Smooth muscle cell (in vitro differentiated cells): ENCODE measurements around the gene COMMD3. TPM values are rescaled to one million over a fixed set of nuclear protein-coding genes. Genes with fewer than 3 reads are reported as not detected.

ENCODE experiments used
- DNase-seq: peaks from one replicate; lab custom pipeline; 2025; ENCODE audit not compliant: unreplicated experiment; lab: John Stamatoyannopoulos, UW
- H2AFZ ChIP-seq: fragments of 200-600 bp; sonication (generic); 2 replicates; pipeline ENCODE4 v1.6.0; 2016; ENCODE audit warnings: antibody characterized with exemption, low read depth, mild to moderate bottlenecking
- H3F3A ChIP-seq: fragments of 200-600 bp; sonication (generic); 2 replicates; pipeline ENCODE4 v1.6.0; 2017; ENCODE audit warnings: antibody characterized with exemption, low read depth
- H3K27ac ChIP-seq: fragments of 200-600 bp; sonication (generic); 2 replicates; pipeline ENCODE4 v1.5.1; 2016; ENCODE audit warnings: low read depth, mild to moderate bottlenecking
- H3K27me3 ChIP-seq: fragments of 200-600 bp; sonication (generic); 2 replicates; pipeline ENCODE4 v1.6.1; 2016; ENCODE audit warnings: low read depth, mild to moderate bottlenecking
- H3K36me3 ChIP-seq: fragments of 200-600 bp; sonication (generic); 2 replicates; pipeline ENCODE4 v1.5.1; 2016; ENCODE audit warnings: low read depth
- H3K4me1 ChIP-seq: fragments of 200-600 bp; sonication (generic); 2 replicates; pipeline ENCODE4 v1.5.1; 2016; ENCODE audit warnings: low read depth
- H3K4me2 ChIP-seq: fragments of 200-600 bp; sonication (generic); 2 replicates; pipeline ENCODE4 v1.6.0; 2016; ENCODE audit warnings: mild to moderate bottlenecking
- H3K4me3 ChIP-seq: fragments of 200-600 bp; sonication (generic); 2 replicates; pipeline ENCODE4 v1.5.1; 2016; ENCODE audit warnings: mild to moderate bottlenecking
- H3K79me2 ChIP-seq: fragments of 200-600 bp; sonication (generic); 2 replicates; pipeline ENCODE4 v1.6.0; 2016; ENCODE audit warnings: low read depth, mild to moderate bottlenecking
- H3K9ac ChIP-seq: fragments of 200-600 bp; sonication (generic); 2 replicates; pipeline ENCODE4 v1.6.0; 2016; ENCODE audit warnings: low read depth
- H3K9me3 ChIP-seq: fragments of 200-600 bp; sonication (generic); replicated peaks from 2 replicates; pipeline ENCODE4 v1.5.1; 2016; ENCODE audit warnings: low read depth
- H4K20me1 ChIP-seq: fragments of 200-600 bp; sonication (generic); 2 replicates; pipeline ENCODE4 v1.6.0; 2016; ENCODE audit warnings: low read depth
- CTCF ChIP-seq: fragments of 200-600 bp; sonication (generic); IDR thresholded peaks from 2 replicates; pipeline ENCODE4 v1.5.1; 2017; ENCODE audit warnings: borderline replicate concordance, mild to moderate bottlenecking, antibody characterized with exemption; ENCODE audit not compliant: insufficient read depth, poor library complexity, severe bottlenecking
- WGBS: methylation state at CpG from one replicate; pipeline ENCODE4 v1.1.7; 2016; ENCODE audit warnings: low lambda C conversion rate; 5-methylcytosine and 5-hydroxymethylcytosine counted together
- polyA plus RNA-seq: library from polyadenylated mRNA; unstranded; fragments of >200 nt; fragmentation: Nextera tagmentation; extraction: Ambion mirVana; gene quantifications from 2 replicates; pipeline ENCODE4 v1.2.1, GENCODE V29; 2016
- total RNA-seq: library from RNA; depleted of rRNA; stranded (reverse); fragments of >200 nt; gene quantifications from 2 replicates; pipeline ENCODE4 v1.2.3, GENCODE V29; 2014

The COMMD3 gene
- total and polyA plus RNA-seq, 2 experiments from 2014 or later = 44.3 to 80.6 TPM

DNA sequence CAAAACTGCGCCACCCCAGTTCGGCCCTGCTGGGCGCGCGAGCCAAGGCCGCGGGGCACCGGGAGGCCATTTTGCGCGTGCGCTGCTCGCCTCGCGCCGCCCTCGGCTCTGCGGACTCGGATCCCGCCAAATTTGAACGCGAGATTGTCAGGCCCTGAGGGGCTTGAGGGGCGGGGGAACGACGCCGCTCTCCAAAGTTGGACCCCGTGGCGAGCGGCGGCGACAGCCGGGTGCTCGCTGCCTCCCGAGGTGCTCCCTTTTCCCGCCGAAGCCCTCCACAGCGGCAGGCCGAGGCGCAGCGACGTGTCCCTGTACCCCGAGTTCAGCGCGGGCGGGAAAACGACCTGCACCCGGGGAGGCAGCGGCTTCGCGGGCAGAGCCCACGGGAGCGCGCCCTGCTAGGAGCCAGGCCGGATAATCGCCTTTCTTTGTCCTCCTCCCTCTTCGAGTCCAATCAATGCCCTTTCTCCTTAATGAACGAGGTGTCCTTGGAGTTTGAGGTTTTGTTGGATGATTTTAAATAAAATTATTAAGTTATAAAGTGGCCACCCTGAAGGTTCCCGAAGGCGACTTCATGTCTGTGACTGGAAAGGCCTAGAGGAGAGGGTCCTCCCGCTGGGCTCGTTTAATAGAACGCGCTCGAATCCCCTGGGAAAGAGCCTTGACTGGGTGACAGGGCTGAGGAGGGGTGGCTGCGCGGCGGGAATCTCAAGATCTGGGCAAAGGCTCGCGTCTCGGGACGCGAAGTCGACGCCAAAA is 18.4 kb downstream of the COMMD3 start:
- H3K9ac ChIP-seq = no peak overlapping the region

DNA sequence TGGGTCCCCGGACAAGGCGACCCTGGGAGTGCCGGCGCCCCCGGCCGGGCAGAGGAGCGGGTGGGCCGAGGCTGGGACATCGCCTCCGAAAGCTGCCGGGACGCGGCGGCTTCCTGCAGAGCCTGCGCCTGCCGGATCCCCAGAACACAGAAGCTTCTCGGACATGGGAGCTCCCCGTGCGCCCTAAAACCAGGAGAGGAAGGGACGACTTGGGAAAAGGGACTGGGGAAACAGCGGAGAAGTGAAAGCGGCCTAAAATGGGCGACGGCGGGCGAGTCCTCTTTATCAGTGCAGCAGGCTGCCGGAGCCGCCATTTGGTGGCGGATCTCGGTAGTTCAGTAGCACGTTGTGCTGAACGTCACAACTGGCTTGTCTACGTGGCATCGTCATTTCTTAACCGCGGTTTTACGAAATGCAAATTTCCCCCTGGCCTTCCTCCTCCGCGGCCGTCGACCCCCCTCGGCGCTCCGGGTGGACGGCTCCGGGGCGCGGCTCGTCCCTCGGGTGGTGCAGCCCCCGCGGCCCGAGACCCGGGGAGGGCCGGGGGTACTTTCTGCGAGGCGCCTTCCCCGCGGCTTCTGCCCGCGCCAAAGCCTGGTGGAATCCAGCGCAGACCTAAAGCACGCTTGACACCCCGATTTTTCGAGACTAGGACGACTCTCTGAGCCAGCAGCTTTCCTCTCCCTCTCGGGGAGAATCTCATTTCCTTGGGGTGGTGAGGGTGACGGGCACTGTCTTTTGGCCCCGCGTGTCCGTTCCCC is 19.2 kb downstream of the COMMD3 start:
- WGBS = 4% methylated on average over 61 of the region's 71 CpGs
- Histone ChIP-seq H3F3A (peaks cover 3% of the 10 kb centered on the region), H4K20me1 (no peaks in the 10 kb centered on the region), H3K4me1 (peaks cover 9% of the 10 kb centered on the region), H2AFZ (peak overlapping the region; percentile 91), H3K36me3 (no peaks in the 10 kb centered on the region), H3K4me2 (peak overlapping the region; percentile 88), H3K79me2 (no peaks in the 10 kb centered on the region), H3K9me3 (no peaks in the 10 kb centered on the region), H3K27ac (no peak overlapping the region), H3K9ac (no peak overlapping the region), H3K4me3 (peak overlapping the region; percentile 53), H3K27me3 (peaks cover 97% of the 10 kb centered on the region)
- no peak for DNase-seq
- TF ChIP-seq CTCF = no peak

More for the DNA sequence above, 18.4 kb downstream of the COMMD3 start:
- 2% methylated on average over 71 of the region's 73 CpGs for WGBS
- no peak for TF ChIP-seq CTCF
- no peak for DNase-seq
- Histone ChIP-seq H3K27me3 (peaks cover 100% of the 10 kb centered on the region), H3F3A (no peaks in the 10 kb centered on the region), H3K27ac (no peak overlapping the region), H3K4me2 (peak overlapping the region; percentile 88), H3K36me3 (peaks cover 5% of the 10 kb centered on the region), H3K9me3 (no peaks in the 10 kb centered on the region), H2AFZ (peak overlapping the region; percentile 91), H3K4me3 (peak overlapping the region; percentile 53), H4K20me1 (peaks cover 5% of the 10 kb centered on the region), H3K4me1 (peaks cover 4% of the 10 kb centered on the region), H3K79me2 (no peaks in the 10 kb centered on the region)

DNA sequence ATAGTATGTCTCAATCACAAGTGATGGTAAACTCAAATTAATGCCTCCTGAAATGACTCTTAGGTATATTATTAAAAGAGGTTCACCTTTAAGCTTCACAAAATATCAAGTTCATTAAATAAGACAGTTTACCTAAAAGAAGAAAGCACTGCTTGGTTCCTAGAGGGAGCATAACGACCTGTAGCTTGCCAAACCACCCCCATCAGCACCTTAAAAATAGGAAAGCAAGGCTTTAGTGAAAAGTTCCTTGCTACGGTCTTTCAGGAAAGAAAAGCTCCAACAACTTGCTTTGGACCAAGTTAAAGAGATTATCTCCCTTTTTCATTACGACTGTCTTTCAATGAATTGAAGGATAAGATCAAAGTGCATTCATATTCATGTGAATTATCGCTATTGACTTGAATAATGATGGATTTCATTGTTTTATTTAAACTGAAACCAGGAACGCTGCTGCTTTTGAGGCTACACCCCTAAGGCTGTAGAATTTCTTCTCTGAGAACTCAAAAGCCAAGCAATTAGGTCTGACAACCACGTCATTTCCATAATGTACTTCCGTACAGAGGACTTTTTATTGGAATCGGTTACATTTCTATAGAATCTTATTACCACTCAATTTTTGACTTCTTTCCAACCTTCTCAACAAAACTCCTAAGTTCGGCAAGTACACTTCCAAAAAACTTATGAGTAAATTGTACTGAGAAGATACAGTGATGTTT is 22.2 kb downstream of the COMMD3 start:
- no peak overlapping the region for H3K9ac ChIP-seq
- no peaks in the 10 kb centered on the region for H3K9me3 ChIP-seq
- peaks cover 90% of the 10 kb centered on the region for H3K27me3 ChIP-seq
- no peak overlapping the region for H3K4me3 ChIP-seq
- no peaks in the 10 kb centered on the region for H3K79me2 ChIP-seq
- DNase-seq = no peak
- no peaks in the 10 kb centered on the region for H3K36me3 ChIP-seq
- no peak overlapping the region for H3K27ac ChIP-seq
- peaks cover 3% of the 10 kb centered on the region for H3F3A ChIP-seq
- whole genome bisulfite sequencing = 15% methylated on average over 9 of the region's 9 CpGs
- no peak overlapping the region for H2AFZ ChIP-seq
- no peak for TF ChIP-seq CTCF
- no peak overlapping the region for H3K4me2 ChIP-seq
- H3K4me1 ChIP-seq = peaks cover 14% of the 10 kb centered on the region
- H4K20me1 ChIP-seq = no peaks in the 10 kb centered on the region
